ENCODE data around the gene MBD5.

DNA sequence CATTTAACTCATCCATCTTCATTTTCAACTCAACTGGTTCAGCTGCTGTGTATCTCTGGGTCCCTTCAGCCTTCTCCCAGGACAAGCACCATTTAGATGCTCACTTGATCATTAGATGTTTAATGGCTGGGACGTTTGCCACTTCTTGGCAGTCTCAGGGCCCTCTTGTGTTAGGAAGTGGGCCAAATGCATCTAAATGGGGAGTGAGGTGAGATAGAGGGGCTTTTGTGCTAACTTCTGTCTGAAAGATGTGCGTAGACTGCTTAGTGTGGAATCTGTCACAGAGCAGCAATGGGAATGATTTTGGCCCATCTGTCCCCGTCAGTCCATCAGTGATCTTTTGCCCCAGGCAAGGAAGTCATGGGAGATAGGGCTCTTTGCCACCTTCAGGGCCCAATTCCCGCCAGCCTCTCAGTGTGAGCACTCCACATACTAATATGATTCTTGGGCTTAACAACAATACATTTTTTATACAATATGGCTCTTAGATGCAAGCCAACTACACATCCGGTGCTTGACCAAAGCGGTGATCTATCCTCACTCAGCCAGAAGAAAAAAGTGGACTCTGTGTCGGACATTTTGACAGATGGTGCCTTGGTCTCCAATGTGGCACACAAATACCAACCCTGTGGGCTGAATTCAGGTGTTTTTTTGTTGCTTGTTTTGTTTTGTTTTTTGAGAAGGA is 528.0 kb downstream of the MBD5 start:
- TF ChIP-seq, protein P1, sequence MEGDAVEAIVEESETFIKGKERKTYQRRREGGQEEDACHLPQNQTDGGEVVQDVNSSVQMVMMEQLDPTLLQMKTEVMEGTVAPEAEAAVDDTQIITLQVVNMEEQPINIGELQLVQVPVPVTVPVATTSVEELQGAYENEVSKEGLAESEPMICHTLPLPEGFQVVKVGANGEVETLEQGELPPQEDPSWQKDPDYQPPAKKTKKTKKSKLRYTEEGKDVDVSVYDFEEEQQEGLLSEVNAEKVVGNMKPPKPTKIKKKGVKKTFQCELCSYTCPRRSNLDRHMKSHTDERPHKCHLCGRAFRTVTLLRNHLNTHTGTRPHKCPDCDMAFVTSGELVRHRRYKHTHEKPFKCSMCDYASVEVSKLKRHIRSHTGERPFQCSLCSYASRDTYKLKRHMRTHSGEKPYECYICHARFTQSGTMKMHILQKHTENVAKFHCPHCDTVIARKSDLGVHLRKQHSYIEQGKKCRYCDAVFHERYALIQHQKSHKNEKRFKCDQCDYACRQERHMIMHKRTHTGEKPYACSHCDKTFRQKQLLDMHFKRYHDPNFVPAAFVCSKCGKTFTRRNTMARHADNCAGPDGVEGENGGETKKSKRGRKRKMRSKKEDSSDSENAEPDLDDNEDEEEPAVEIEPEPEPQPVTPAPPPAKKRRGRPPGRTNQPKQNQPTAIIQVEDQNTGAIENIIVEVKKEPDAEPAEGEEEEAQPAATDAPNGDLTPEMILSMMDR (IDR thresholded peaks at IDR 0.05), result no peak
- TF ChIP-seq POLR2AphosphoS5 (IDR thresholded peaks at IDR 0.05) (no peak), POLR2A (IDR thresholded peaks at IDR 0.05) (no peak)
